ENCODE data around the gene CCDC197.
A peak's percentile ranks its signal among the peaks of the same experiment; 100 is the strongest.

Gene CCDC197

GRCh38 chr14:93961620-93962019 lies 35.5 kb upstream of the CCDC197 start:
- no peak for DNase-seq

- DNase-seq, result peak; percentile 65
These were observed 34.1 kb upstream of the CCDC197 start for GRCh38 chr14:93962701-93963601.

GRCh38 chr14:93963692-93964091 lies 33.4 kb upstream of the CCDC197 start:
- no peak for DNase-seq

GRCh38 chr14:93964281-93964680 lies 32.8 kb upstream of the CCDC197 start:
- no peak for DNase-seq

GRCh38 chr14:93964820-93965286 lies 32.2 kb upstream of the CCDC197 start:
- DNase-seq, result no peak

GRCh38 chr14:93965287-93965821 lies 31.7 kb upstream of the CCDC197 start:
- DNase-seq, result no peak

GRCh38 chr14:93965946-93966474 lies 31.1 kb upstream of the CCDC197 start:
- DNase-seq, result no peak

GRCh38 chr14:93967637-93968250 lies 29.4 kb upstream of the CCDC197 start:
- no peak for DNase-seq

GRCh38 chr14:93969082-93969828 lies 27.8 kb upstream of the CCDC197 start:
- no peak for DNase-seq

GRCh38 chr14:93970585-93970964 lies 26.5 kb upstream of the CCDC197 start:
- DNase-seq, result peak; percentile 65

- peak; percentile 31 for DNase-seq
These were observed 26.0 kb upstream of the CCDC197 start for GRCh38 chr14:93970965-93971634.

GRCh38 chr14:93971635-93972027 lies 25.5 kb upstream of the CCDC197 start:
- DNase-seq, result no peak

GRCh38 chr14:93972618-93973205 lies 24.4 kb upstream of the CCDC197 start:
- no peak for DNase-seq

GRCh38 chr14:93973607-93974006 lies 23.5 kb upstream of the CCDC197 start:
- DNase-seq, result no peak

GRCh38 chr14:93974299-93974698 lies 22.8 kb upstream of the CCDC197 start:
- no peak for DNase-seq

GRCh38 chr14:93974833-93975232 lies 22.3 kb upstream of the CCDC197 start:
- DNase-seq, result no peak

GRCh38 chr14:93975791-93976476 lies 21.2 kb upstream of the CCDC197 start:
- no peak for DNase-seq

GRCh38 chr14:93976477-93977057 lies 20.5 kb upstream of the CCDC197 start, which contains the start of gene ASB2:
Gene ASB2, minus strand, starts transcription at chr14:93976570. Its CDS starts 12,031 bp downstream, at chr14:93964539.
- DNase-seq, result no peak

GRCh38 chr14:93977171-93977570 lies 19.9 kb upstream of the CCDC197 start:
- DNase-seq, result no peak

- peak; percentile 89 for DNase-seq
These were observed 19.1 kb upstream of the CCDC197 start for GRCh38 chr14:93977790-93978581.

All from central memory CD4-positive, alpha-beta T cell (primary cell).